ENCODE data around the gene NDUFS7. TPM values are rescaled to one million over a fixed set of nuclear protein-coding genes. Genes with fewer than 3 reads are reported as not detected.

NDUFS7 gene
- polyA plus RNA-seq, 3 donors: 39.5 to 84.1 (median 76.6) TPM

GRCh38 chr19:1422943-1423342, 39.2 kb downstream of the NDUFS7 start:
- DNase-seq (ENCODE audit: extremely low read depth in 1 of 11, low read depth in 9 of 11, low spot score in 4 of 11): no peak

DNA sequence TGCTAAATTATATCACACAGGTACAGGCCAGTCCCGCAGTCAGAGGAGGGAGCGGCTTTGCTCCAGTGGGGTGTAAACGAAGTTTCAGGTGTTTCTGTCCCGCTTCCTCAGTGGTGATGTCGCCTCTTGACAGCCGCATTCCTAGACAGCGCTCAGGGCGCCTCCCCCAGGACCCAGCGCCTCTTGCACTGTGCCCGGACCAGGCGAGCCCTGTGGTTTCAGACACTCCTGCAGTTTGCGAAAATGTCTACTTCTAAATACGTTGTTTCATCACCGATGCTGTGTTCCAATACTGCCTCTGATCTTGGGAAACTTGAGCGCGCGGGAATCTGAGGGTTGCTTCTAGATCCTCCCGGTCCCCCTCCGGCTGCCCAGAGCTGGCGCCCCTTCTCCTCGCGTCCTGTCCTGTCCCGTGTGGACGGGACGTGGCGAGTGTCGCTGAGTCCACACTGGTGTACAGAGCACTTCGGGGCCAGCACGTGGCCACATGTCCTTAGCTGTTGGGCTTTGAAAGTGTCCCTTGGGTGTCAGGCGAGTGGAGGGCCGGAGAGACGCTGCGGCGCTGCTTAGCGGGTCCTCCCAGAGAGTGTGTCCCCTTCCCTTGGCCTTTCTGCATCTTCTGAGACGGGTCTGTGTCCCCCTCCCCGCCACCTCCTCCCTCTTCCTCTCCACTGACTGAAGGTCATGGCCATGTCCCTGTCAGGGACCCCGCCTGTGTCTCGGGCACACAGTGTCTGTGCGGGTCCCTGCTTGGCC, 39.9 kb downstream of the NDUFS7 start:
- DNase-seq (ENCODE audit: extremely low read depth in 1 of 11, low read depth in 9 of 11, low spot score in 4 of 11): no peak

DNA sequence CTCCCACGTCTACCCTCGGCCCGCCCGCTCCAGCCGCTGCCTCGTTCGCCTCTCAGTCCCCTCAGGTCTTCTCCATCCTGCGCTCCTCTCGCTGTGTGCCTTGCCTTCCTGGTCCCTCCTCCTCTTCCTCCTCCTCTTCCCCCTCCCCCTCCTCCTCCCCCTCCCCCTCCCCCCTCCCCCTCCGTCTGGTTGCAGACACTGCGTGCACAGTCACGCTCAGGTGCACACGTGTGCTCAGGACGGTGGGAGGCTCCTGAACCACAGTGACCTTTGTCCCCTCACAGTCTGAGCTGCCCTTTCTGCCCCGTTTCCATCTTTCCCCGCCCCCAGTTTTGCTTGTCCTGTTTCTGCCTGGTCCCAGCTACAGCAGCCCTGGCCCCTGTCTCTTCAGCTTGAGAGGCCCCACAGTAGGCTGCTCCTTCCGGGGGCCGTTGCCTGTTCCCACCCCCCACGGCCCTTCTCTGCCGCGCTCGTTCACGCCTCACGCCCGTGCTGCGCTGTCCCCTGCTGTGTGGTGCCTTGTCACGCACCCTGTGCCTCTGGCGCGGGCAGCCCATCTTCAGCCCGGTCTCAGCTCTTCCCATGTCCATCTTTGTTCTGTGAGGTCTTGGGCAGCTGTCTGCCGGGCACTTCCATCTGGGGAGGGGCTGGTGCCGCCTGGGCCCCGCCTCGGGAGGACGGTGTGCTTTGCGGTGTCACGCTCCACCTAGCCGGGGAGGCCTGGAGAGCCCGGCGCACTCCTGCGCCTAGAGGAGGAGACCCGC, 40.7 kb downstream of the NDUFS7 start:
- no peak for DNase-seq (ENCODE audit: extremely low read depth in 1 of 11, low read depth in 9 of 11, low spot score in 4 of 11)

DNA sequence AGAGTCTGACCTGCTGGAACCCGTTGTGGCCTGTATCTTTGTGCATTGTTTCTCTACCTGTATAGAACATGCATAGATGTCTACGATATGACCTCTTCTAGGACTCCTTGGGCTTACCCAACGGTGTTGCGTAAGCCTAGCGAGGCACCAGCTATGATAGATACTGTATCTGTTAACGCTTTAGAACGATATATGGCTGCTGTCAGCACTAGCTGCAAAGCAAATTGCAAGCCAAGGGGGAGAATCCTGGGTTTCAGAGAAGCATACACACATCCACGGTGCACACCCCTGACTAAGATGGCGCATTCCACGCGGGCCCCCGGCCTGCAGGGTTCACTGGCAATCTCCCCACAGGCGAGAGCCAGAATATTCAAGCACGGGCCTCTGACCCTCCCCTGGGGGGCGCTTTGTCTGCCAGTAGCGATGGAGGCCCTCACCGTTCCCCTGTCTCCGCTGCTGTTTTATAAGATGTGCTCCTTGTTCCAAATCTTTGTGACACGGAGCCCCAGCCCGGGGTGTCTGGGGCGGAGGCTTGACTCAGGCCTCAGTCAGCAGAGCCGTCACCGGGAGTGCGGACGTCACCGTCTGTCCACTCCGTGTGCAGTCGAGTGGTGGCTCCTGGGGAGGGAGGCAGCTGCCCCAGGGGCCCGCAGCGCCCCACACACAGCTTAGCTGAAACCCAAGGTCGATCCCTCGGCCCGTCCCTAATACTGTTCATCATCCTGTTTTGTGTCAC, 41.6 kb downstream of the NDUFS7 start:
- no peak for DNase-seq (ENCODE audit: extremely low read depth in 1 of 11, low read depth in 9 of 11, low spot score in 4 of 11)

DNA sequence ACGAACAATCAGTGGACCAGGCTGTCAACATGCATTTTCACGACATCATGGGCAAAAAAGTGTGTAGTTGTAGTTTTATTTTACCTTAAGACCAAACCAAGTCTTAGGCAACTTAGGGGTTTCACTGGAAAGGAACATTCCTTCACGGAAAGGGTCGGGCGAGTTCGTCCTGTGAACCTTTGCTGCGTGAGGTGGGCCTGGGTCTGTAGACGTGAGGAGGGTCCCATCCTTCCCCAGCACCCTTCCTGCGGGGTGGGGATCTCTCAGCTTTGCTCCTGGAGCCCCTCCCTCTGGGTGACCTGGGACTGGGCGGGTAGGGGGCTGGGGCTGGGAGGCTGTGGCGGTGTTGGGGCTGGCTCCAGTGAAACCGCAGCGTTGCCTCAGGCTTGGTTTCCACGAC, 42.2 kb downstream of the NDUFS7 start:
- no peak for DNase-seq (ENCODE audit: extremely low read depth in 1 of 11, low read depth in 9 of 11, low spot score in 4 of 11)

- no peak for DNase-seq (ENCODE audit: extremely low read depth in 1 of 11, low read depth in 9 of 11, low spot score in 4 of 11)
Observed at GRCh38 chr19:1426736-1427135, 43.0 kb downstream of the NDUFS7 start.

GRCh38 chr19:1427221-1427920, 43.7 kb downstream of the NDUFS7 start:
- DNase-seq (ENCODE audit: extremely low read depth in 1 of 11, low read depth in 9 of 11, low spot score in 4 of 11): no peak

DNA sequence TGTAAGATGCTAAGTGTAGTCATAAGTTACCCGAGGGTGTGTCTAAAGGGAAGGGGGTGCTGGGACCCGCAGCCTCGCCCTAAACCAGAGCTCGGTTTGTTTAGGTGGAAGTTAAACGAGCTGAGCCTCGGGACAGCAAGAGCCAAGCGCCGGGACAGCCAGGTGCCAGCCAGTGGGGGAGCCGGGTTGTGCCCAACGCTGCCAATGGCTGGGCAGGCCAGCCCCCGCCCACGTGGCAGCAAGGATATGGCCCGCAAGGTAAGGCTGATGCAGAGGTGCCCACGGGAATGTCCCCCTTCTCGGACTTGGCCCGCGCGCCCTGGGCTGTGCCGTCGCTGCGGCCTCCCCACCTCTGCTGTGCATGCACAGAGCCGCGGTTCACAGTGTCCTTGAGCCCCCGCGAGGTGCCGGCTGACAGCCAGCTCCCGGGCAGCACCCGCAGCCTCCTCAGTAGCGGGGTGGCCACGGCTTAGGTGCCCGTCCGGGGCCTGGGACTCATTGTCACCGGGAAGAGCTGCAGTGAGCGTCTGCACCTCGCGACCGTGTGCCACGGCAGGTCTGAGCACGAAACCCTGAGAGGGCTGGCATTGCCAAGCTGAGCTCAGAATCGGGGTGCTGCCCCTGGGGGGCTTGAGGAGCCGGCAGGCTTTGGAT, 45.2 kb downstream of the NDUFS7 start:
- no peak for DNase-seq (ENCODE audit: extremely low read depth in 1 of 11, low read depth in 9 of 11, low spot score in 4 of 11)

GRCh38 chr19:1429750-1430149, 46.0 kb downstream of the NDUFS7 start:
- no peak for DNase-seq (ENCODE audit: extremely low read depth in 1 of 11, low read depth in 9 of 11, low spot score in 4 of 11)

GRCh38 chr19:1430246-1430645, 46.5 kb downstream of the NDUFS7 start:
- DNase-seq (ENCODE audit: extremely low read depth in 1 of 11, low read depth in 9 of 11, low spot score in 4 of 11): no peak

- DNase-seq (ENCODE audit: extremely low read depth in 1 of 11, low read depth in 9 of 11, low spot score in 4 of 11): no peak
Observed at GRCh38 chr19:1431759-1432506, 48.2 kb downstream of the NDUFS7 start.

DNA sequence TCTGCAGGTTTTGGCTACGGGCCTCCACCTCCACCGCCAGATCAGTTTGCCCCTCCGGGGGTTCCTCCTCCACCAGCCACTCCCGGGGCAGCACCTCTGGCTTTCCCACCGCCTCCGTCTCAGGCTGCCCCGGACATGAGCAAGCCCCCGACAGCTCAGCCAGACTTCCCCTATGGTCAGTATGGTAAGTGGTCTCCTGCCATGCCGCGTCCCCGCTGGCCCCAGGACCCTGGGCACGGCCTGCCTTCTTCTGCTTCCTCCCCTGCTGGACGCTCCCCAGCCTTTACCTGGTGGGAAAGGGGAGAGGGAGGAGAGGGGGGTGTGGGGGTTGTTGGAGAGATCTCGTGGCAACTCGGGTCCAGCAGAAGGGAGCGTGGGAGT, 48.8 kb downstream of the NDUFS7 start:
- no peak for DNase-seq (ENCODE audit: extremely low read depth in 1 of 11, low read depth in 9 of 11, low spot score in 4 of 11)

DNA sequence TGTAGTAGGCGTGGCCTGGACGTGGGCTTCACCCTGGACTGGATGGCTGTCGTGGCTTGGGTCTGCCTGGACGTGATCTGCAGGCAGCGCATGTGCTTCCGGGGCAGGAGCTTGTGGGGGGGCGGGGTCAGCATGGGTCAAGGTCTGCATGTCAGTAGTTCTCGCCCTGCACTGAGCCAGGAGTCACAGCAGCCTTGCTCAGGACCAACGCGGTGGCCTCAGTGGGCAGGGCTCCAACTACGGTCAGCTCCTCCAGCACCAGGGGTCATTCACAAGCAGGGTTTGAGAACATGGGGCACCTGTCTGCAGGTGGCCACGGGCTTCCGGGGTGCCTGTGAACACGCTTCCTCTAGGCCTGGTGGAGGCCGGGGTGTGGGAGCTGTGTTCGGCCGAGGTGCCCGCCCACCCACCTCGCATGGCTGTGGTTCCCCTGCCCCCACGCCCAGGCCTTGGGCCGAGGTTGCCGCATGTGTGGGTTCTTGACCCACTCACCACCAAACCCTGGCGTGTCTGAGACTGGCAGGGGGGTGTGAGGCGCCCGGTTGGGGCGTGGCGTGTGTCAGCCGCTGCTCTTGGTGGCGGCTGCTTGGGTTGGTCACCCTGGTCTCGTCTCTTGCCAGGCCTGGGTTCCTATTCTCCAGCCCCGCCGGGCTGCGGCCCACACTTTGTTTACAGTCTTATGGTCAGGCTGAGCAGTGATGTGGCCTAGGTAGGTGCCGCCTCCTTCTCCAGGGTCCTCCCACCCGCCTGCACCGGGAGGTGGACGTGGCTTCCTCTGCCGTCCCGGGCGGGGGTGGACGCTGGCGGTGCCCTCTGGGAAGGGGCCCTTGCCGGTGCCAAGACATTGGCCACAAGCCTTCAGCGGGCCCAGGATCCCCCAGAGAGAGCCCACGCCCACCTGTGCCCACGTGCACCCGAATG, 49.7 kb downstream of the NDUFS7 start:
- no peak for DNase-seq (ENCODE audit: extremely low read depth in 1 of 11, low read depth in 9 of 11, low spot score in 4 of 11)

DNA sequence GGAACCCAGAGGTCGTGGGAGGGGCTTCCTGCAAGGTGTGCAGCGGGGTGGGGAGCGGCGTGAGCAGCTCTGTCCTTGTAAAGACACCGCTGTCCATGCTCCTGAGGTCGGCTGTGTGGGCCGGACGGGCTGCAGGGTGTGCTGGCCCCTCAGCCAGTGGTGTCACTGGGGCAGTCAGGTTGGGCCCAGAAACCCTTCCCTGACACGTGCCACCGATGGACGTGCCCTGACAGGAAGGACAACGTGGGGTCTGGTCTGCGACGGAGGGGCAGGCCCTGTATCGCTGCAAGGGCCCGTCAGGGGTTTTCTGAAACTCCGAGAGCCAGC, 50.3 kb downstream of the NDUFS7 start:
- no peak for DNase-seq (ENCODE audit: extremely low read depth in 1 of 11, low read depth in 9 of 11, low spot score in 4 of 11)

- no peak for DNase-seq (ENCODE audit: extremely low read depth in 1 of 11, low read depth in 9 of 11, low spot score in 4 of 11)
Observed at GRCh38 chr19:1434577-1435060, 50.9 kb downstream of the NDUFS7 start.

- no peak for DNase-seq (ENCODE audit: extremely low read depth in 1 of 11, low read depth in 9 of 11, low spot score in 4 of 11)
Observed at GRCh38 chr19:1435378-1435989, 51.8 kb downstream of the NDUFS7 start.

- no peak for DNase-seq (ENCODE audit: extremely low read depth in 1 of 11, low read depth in 9 of 11, low spot score in 4 of 11)
Observed at GRCh38 chr19:1437609-1438008, 53.9 kb downstream of the NDUFS7 start.
